ENCODE data around the gene STKLD1. TPM values are rescaled to one million over a fixed set of nuclear protein-coding genes. Genes with fewer than 3 reads are reported as not detected.

The STKLD1 gene
- total and polyA plus RNA-seq, 9 of the 15 experiments (the other 6 are each of a cell fraction or from before 2014, with no cell fraction given): 0.10 to 0.65 (median 0.33) TPM; not detected in 2

DNA sequence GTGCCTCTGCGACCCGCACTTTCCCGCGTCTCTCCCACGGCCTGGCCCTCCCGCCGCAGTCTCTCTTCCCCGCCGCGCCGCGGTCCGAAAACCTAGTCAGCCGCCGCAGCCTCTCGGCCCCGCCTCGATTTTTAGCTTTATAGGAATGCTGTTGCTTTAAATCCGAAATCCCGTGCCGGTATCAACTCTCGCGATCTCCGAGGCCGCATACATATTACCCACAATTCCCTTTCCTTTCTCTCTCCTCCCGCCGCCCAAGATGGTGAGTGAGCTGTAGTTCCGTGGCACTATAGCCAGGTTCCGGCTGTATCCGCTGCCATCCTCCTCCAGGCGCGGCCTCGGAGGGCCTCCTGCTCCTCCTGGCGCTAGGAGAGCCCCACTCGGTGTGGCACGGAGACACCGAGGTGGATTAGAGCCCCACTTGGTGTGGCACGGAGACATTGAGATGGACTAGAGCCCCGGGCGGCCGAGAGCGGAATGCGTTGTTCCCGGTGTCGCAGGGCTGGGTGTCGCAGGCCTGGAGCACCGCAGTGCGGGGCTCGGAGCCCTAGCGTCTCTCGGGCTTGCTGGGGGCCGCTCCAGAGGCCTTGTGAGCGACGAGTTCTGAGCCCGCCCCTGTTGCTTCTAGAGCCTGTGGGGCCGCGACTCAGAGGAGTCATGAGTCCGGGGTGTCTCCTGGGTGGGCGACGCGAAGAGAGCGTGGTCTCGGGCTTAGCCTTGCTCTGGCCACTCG is 28.0 kb upstream of the STKLD1 start, which contains the start of the genes MED22 and RPL7A (continued):
- TF ChIP-seq, protein P1, sequence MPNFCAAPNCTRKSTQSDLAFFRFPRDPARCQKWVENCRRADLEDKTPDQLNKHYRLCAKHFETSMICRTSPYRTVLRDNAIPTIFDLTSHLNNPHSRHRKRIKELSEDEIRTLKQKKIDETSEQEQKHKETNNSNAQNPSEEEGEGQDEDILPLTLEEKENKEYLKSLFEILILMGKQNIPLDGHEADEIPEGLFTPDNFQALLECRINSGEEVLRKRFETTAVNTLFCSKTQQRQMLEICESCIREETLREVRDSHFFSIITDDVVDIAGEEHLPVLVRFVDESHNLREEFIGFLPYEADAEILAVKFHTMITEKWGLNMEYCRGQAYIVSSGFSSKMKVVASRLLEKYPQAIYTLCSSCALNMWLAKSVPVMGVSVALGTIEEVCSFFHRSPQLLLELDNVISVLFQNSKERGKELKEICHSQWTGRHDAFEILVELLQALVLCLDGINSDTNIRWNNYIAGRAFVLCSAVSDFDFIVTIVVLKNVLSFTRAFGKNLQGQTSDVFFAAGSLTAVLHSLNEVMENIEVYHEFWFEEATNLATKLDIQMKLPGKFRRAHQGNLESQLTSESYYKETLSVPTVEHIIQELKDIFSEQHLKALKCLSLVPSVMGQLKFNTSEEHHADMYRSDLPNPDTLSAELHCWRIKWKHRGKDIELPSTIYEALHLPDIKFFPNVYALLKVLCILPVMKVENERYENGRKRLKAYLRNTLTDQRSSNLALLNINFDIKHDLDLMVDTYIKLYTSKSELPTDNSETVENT (CRISPR knock-in tag; IDR thresholded peaks at IDR 0.05): no peak; the same call in 1 of the 2 replicates
- TF ChIP-seq RBM22 (IDR thresholded peaks at IDR 0.05; ENCODE audit: low read depth, low read length, poor library complexity, severe bottlenecking) (peak; percentile 87), SNIP1 (IDR thresholded peaks at IDR 0.05; ENCODE audit: low read depth) (no peak), TFAM (CRISPR knock-in tag; conservative IDR thresholded peaks at IDR 0.05) (no peak), TCF7L2 (IDR thresholded peaks at IDR 0.05; ENCODE audit: low read depth, low read length) (no peak), SMARCA5 (IDR thresholded peaks at IDR 0.05) (no peak), ZNF134 (CRISPR knock-in tag; conservative IDR thresholded peaks at IDR 0.05) (no peak), THRAP3 (IDR thresholded peaks at IDR 0.05; ENCODE audit: borderline replicate concordance) (0 out of 2 replicates have a peak, but pooled peaks have one; percentile 34), ZNF77 (CRISPR knock-in tag; IDR thresholded peaks at IDR 0.05) (no peak), POLR2B (IDR thresholded peaks at IDR 0.05; ENCODE audit: low read depth, partially characterized antibody) (peak; percentile 99), CHD1 (IDR thresholded peaks at IDR 0.05; ENCODE audit: low read length) (peak; percentile 98), ZNF212 (CRISPR knock-in tag; IDR thresholded peaks at IDR 0.05) (no peak), NFE2 (IDR thresholded peaks at IDR 0.05; ENCODE audit: low read depth) (no peak; the same call in 1 of the 2 replicates), ZNF347 (CRISPR knock-in tag; IDR thresholded peaks at IDR 0.05; ENCODE audit: low read depth) (no peak), BRCA1 (IDR thresholded peaks at IDR 0.05) (no peak), BRCA1 (CRISPR knock-in tag; IDR thresholded peaks at IDR 0.05) (no peak), ZKSCAN3 (CRISPR knock-in tag; IDR thresholded peaks at IDR 0.05) (no peak), KDM2B (CRISPR knock-in tag; IDR thresholded peaks at IDR 0.05) (no peak), ZNF444 (CRISPR knock-in tag; IDR thresholded peaks at IDR 0.05) (0 out of 2 replicates have a peak, but pooled peaks have one; percentile 10), JUND (IDR thresholded peaks at IDR 0.05; ENCODE audit: borderline replicate concordance, low read depth, low read length) (peak; percentile 29; the same call in 1 of the 2 replicates), JUND (tag; IDR thresholded peaks at IDR 0.05; ENCODE audit: borderline replicate concordance, low read depth, low read length) (no peak), SLC30A9 (CRISPR knock-in tag; IDR thresholded peaks at IDR 0.05) (no peak), ZFP1 (CRISPR knock-in tag; IDR thresholded peaks at IDR 0.05) (no peak), NCOA2 (IDR thresholded peaks at IDR 0.05; ENCODE audit: partially characterized antibody in 2 of 2) (no peak), HSF4 (CRISPR knock-in tag; IDR thresholded peaks at IDR 0.05; ENCODE audit: borderline replicate concordance) (no peak)
- TF ChIP-seq, protein P2, sequence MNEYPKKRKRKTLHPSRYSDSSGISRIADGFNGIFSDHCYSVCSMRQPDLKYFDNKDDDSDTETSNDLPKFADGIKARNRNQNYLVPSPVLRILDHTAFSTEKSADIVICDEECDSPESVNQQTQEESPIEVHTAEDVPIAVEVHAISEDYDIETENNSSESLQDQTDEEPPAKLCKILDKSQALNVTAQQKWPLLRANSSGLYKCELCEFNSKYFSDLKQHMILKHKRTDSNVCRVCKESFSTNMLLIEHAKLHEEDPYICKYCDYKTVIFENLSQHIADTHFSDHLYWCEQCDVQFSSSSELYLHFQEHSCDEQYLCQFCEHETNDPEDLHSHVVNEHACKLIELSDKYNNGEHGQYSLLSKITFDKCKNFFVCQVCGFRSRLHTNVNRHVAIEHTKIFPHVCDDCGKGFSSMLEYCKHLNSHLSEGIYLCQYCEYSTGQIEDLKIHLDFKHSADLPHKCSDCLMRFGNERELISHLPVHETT (CRISPR knock-in tag; conservative IDR thresholded peaks at IDR 0.05 in 1 of 2, IDR thresholded peaks at IDR 0.05 in 1 of 2): no peak
- TF ChIP-seq, protein P3, sequence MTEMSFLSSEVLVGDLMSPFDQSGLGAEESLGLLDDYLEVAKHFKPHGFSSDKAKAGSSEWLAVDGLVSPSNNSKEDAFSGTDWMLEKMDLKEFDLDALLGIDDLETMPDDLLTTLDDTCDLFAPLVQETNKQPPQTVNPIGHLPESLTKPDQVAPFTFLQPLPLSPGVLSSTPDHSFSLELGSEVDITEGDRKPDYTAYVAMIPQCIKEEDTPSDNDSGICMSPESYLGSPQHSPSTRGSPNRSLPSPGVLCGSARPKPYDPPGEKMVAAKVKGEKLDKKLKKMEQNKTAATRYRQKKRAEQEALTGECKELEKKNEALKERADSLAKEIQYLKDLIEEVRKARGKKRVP (CRISPR knock-in tag; IDR thresholded peaks at IDR 0.05): no peak

All from K562 (cell line).